NT2/D1 (cell line): ENCODE measurements around the gene WDR90.
A peak's percentile ranks its signal among the peaks of the same experiment; 100 is the strongest.

Source experiments
- DNase-seq: peaks from one replicate; pipeline ENCODE4 v3.0.0-alpha.2; 2011; ENCODE audit warnings: low read depth, low spot score
- H3K27me3 ChIP-seq: 2 replicates; pipeline ENCODE4 v1.6.0; 2011; ENCODE audit warnings: mild to moderate bottlenecking; ENCODE audit not compliant: insufficient read length, insufficient read depth
- H3K36me3 ChIP-seq: 2 replicates; pipeline ENCODE4 v1.6.1; 2011; ENCODE audit warnings: mild to moderate bottlenecking, low read length, mixed read lengths; ENCODE audit not compliant: insufficient read depth, insufficient read length
- H3K4me1 ChIP-seq: 2 replicates; pipeline ENCODE4 v1.5.1; 2011; ENCODE audit not compliant: insufficient read depth, insufficient read length
- H3K4me3 ChIP-seq: 2 replicates; pipeline ENCODE4 v1.5.1; 2011; ENCODE audit warnings: low read depth; ENCODE audit not compliant: insufficient read length
- H3K9ac ChIP-seq: 2 replicates; pipeline ENCODE4 v1.6.0; 2011; ENCODE audit warnings: low read depth; ENCODE audit not compliant: insufficient read length
- H3K9me3 ChIP-seq: 2 replicates; pipeline ENCODE4 v1.5.1; 2011; ENCODE audit warnings: mild to moderate bottlenecking, low read length; ENCODE audit not compliant: insufficient read depth
- SUZ12 ChIP-seq: IDR thresholded peaks from 2 replicates; pipeline ENCODE4 v1.6.1; 2011; ENCODE audit not compliant: insufficient read length, insufficient read depth; ENCODE audit errors: extremely low read depth
- YY1 ChIP-seq: IDR thresholded peaks from 2 replicates; pipeline ENCODE4 v1.6.1; 2011; ENCODE audit not compliant: insufficient read length, insufficient read depth
- ZNF274 ChIP-seq: IDR thresholded peaks from 2 replicates; pipeline ENCODE4 v1.6.1; 2011; ENCODE audit warnings: mild to moderate bottlenecking, low read depth, low read length

Gene WDR90

DNA sequence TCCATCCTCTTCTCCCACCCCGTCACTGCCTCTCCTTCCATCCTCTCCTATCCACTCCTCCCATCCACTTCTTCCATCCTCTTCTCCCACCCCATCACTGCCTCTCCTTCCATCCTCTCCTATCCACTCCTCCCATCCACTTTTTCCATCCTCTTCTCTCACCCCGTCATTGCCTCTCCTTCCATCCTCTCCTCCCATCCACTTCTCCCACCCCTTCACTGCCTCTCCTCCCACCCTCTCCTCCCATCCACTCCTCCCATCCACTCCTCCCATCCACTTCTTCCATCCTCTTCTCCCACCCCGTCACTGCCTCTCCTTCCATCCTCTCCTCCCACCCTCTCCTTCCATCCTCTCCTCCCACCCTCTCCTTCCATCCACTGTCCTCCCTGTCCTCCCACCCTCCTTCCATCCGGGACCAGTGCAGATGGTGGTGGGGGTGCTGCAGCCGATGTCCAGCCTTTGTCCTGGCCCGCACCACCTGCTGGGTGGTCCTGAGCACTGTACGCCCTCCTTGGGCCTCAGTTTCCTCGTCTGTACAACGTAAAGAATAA lies 17.3 kb upstream of the WDR90 start:
- no peak overlapping the region for H3K4me3 ChIP-seq
- TF ChIP-seq SUZ12 (no peak), ZNF274 (no peak), YY1 (no peak)
- H3K27me3 ChIP-seq = no peaks in the 10 kb centered on the region
- peaks cover 49% of the 10 kb centered on the region for H3K4me1 ChIP-seq
- H3K9ac ChIP-seq = peak overlapping the region; percentile 44
- no peak for DNase-seq
- H3K36me3 ChIP-seq = peaks cover 44% of the 10 kb centered on the region
- H3K9me3 ChIP-seq = no peaks in the 10 kb centered on the region

DNA sequence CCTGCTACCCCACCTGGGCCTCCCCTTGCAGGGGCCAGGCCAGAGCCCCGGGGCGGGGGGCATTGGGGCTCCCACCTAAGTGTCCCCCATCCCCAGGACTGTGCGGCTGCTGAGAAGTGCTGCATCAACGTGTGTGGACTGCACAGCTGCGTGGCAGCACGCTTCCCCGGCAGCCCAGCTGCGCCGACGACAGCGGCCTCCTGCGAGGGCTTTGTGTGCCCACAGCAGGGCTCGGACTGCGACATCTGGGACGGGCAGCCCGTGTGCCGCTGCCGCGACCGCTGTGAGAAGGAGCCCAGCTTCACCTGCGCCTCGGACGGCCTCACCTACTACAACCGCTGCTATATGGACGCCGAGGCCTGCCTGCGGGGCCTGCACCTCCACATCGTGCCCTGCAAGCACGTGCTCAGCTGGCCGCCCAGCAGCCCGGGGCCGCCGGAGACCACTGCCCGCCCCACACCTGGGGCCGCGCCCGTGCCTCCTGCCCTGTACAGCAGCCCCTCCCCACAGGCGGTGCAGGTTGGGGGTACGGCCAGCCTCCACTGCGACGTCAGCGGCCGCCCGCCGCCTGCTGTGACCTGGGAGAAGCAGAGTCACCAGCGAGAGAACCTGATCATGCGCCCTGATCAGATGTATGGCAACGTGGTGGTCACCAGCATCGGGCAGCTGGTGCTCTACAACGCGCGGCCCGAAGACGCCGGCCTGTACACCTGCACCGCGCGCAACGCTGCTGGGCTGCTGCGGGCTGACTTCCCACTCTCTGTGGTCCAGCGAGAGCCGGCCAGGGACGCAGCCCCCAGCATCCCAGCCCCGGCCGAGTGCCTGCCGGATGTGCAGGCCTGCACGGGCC lies 16.5 kb upstream of the WDR90 start:
- H3K4me3 ChIP-seq = no peak overlapping the region
- DNase-seq = no peak
- H3K9me3 ChIP-seq = no peaks in the 10 kb centered on the region
- H3K9ac ChIP-seq = peak overlapping the region; percentile 44
- TF ChIP-seq SUZ12 (no peak), ZNF274 (no peak), YY1 (no peak)
- peaks cover 39% of the 10 kb centered on the region for H3K36me3 ChIP-seq
- H3K27me3 ChIP-seq = no peaks in the 10 kb centered on the region
- H3K4me1 ChIP-seq = peaks cover 44% of the 10 kb centered on the region

DNA sequence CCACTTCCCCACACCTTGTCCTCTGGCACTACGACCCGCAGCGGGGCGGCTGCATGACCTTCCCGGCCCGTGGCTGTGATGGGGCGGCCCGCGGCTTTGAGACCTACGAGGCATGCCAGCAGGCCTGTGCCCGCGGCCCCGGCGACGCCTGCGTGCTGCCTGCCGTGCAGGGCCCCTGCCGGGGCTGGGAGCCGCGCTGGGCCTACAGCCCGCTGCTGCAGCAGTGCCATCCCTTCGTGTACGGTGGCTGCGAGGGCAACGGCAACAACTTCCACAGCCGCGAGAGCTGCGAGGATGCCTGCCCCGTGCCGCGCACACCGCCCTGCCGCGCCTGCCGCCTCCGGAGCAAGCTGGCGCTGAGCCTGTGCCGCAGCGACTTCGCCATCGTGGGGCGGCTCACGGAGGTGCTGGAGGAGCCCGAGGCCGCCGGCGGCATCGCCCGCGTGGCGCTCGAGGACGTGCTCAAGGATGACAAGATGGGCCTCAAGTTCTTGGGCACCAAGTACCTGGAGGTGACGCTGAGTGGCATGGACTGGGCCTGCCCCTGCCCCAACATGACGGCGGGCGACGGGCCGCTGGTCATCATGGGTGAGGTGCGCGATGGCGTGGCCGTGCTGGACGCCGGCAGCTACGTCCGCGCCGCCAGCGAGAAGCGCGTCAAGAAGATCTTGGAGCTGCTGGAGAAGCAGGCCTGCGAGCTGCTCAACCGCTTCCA lies 15.7 kb upstream of the WDR90 start:
- H3K36me3 ChIP-seq = peaks cover 33% of the 10 kb centered on the region
- no peak overlapping the region for H3K9ac ChIP-seq
- H3K27me3 ChIP-seq = no peaks in the 10 kb centered on the region
- peaks cover 44% of the 10 kb centered on the region for H3K4me1 ChIP-seq
- no peaks in the 10 kb centered on the region for H3K9me3 ChIP-seq
- no peak for DNase-seq
- no peak overlapping the region for H3K4me3 ChIP-seq
- TF ChIP-seq SUZ12 (no peak), ZNF274 (no peak), YY1 (no peak)

- H3K36me3 ChIP-seq = peaks cover 30% of the 10 kb centered on the region
- no peak overlapping the region for H3K9ac ChIP-seq
- TF ChIP-seq ZNF274 (no peak), SUZ12 (no peak), YY1 (no peak)
- peaks cover 44% of the 10 kb centered on the region for H3K4me1 ChIP-seq
- no peak for DNase-seq
- H3K4me3 ChIP-seq = no peak overlapping the region
- no peaks in the 10 kb centered on the region for H3K9me3 ChIP-seq
- H3K27me3 ChIP-seq = no peaks in the 10 kb centered on the region
Measured at GRCh38 chr16:634051-634670, 15.0 kb upstream of the WDR90 start.

- DNase-seq = no peak
- peak overlapping the region; percentile 95 for H3K4me3 ChIP-seq
- TF ChIP-seq ZNF274 = no peak
- TF ChIP-seq SUZ12 = no peak
- TF ChIP-seq YY1 = no peak
- no peaks in the 10 kb centered on the region for H3K9me3 ChIP-seq
- H3K36me3 ChIP-seq = peaks cover 30% of the 10 kb centered on the region
- H3K4me1 ChIP-seq = peaks cover 37% of the 10 kb centered on the region
- H3K27me3 ChIP-seq = no peaks in the 10 kb centered on the region
- peak overlapping the region; percentile 99 for H3K9ac ChIP-seq
Measured at GRCh38 chr16:634996-635395, 14.2 kb upstream of the WDR90 start.

GRCh38 chr16:635573-636205 lies 13.5 kb upstream of the WDR90 start:
- peaks cover 34% of the 10 kb centered on the region for H3K4me1 ChIP-seq
- DNase-seq = no peak
- H3K9ac ChIP-seq = peak overlapping the region; percentile 99
- H3K4me3 ChIP-seq = peak overlapping the region; percentile 95
- peaks cover 30% of the 10 kb centered on the region for H3K36me3 ChIP-seq
- no peak for TF ChIP-seq ZNF274
- no peak for TF ChIP-seq YY1
- no peak for TF ChIP-seq SUZ12
- no peaks in the 10 kb centered on the region for H3K9me3 ChIP-seq
- H3K27me3 ChIP-seq = no peaks in the 10 kb centered on the region
